Measurements from ENCODE around the gene CORO2B.

Gene CORO2B

DNA sequence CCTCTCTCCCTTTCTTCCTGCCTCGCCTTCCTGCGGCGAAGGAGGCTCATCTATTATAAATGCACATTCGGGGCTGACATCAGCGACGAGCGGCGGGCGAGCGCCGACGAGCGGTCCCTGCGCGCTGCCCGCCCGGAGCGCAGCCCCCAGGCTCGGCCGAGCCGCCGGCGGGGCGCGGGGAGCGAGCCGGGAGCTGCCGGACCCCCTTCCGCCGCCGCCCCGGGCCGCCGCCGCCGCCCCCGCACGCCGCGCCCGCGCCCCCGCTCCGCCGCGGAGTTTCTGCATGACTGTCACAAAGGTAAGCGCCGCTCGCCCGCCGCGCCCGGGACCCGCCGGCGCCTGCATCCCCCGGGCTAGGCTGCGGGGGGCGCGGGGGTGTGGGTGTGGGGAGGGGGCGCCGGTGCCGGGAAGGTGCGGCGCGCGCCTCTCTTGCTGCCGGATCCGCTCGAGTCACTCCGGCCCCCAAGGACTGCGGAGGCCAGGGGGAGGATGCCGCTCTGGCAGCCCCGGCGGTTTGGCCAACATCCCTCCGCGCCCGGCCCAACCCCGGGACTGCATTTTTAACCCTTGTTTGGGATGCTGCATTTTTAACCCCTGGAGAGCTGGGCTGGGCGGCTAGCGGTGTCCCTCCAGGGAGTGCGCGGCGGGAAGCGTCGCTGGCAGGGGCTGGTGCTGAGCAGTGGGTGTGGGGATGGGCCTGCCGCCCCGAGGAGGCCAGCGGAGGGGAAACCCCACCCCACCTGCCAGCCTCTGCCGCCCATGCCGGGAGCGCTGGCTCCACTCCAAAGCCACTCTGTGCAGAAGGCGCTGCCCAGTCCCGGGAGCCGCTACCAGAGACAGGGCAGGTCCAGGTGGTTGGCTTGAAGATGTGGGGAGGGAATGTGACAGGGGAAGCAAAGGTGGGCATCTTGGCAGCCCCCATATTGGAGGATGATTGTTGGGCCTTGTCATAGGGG, at the start of gene CORO2B:
TSS of gene CORO2B (plus strand) at position 14 of the 956 bp plus-strand sequence. CDS start at position 284, 270 bp downstream.
- DNase-seq (ENCODE audit: low read depth) = no peak

DNA sequence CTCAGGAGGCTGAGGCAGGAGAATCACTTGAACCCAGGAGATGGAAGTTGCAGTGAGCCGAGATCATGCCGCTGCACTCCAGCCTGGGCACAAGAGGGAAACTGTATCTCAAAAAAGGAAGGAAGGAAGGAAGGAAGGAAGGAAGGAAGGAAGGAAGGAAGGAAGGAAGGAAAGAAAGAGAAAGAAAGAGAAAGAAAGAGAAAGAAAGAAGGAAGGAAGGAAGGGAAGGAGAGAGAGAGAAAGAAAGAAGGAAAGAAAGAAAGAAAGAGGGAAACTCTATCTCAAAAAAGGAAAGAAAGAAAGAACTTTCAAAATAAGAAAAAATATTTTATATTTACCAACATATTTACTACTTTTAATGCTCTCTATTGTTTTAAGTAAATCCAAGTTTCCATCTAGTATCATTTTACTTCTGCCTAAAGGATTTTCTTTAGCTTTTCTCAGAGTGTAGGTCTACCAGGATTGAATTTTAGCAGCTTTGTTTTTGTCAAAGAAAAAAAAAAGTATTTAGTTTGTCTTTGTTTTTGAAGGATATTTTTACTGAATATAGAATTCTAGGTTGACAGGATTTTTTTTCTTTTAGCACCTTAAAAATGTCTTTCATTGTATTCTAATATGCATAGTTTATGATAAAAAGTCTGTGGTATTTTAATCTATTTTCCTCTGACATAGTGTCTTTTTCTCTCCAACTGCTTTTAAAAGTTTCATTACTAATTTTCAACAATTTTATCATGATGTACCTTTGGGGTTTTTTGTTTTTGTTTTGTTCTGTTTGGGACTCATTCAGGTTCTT, 47.2 kb upstream of the CORO2B start:
- DNase-seq (ENCODE audit: low read depth) = no peak

- DNase-seq (ENCODE audit: low read depth) = peak; percentile 95
Measured at GRCh38 chr15:68536331-68537095, 42.3 kb upstream of the CORO2B start.

DNA sequence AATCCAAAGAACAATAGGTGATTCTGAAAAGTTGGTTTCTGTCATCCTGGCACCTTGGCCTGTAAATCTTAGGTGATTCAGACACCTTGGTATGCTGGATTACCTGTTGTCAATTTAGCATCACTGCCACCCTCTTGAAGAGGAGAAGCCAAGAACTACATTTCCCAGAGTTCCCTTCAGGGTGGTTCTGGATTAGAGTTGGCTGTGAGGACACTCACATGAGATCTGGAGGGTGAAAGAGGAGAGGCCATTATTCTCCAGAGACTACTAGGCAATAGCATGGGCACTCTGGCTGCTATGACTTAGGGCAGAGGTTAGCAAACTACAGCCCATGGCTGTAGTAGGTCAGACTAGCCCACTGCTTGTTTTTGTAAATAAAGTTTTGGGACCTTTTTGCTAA, 41.7 kb upstream of the CORO2B start:
- DNase-seq (ENCODE audit: low read depth) = no peak

DNA sequence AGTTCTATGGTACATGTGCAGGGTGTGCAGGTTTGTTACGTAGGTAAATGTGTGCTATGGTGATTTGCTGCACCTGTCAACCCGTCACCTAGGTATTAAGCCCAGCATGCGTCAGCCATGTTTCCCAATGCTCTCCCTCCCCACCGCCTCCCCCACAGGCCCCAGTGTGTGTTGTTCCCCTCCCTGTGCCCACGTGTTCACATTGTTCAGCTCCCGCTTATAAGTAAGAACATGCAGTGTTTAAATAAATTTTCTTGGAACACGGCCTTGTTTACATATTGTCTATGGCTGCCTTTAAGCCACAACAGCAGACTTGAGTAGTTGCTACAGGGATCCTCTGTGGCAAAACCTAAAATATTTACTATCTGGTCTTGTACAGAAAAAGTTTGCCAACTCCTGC, 41.3 kb upstream of the CORO2B start:
- DNase-seq (ENCODE audit: low read depth) = peak; percentile 50

DNA sequence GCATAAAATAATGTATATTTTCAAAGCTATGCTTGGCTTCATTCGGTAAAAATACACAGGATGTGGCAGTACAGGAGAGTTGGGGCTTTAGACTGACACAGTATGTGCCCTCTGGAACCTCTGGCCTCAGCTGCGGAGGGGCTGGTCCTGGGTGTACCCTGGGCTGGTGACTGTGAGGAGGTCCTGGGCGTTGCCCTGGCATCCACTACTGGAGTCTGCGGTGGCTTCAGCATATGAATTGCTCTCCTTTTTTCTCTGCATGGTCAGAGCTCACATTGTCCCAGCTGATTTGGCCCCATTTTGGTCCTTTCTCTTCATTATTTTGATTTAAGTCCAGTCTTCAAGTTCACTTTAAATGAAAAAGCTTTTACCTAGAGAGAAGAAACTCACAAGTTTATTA, 40.5 kb upstream of the CORO2B start:
- no peak for DNase-seq (ENCODE audit: low read depth)

DNA sequence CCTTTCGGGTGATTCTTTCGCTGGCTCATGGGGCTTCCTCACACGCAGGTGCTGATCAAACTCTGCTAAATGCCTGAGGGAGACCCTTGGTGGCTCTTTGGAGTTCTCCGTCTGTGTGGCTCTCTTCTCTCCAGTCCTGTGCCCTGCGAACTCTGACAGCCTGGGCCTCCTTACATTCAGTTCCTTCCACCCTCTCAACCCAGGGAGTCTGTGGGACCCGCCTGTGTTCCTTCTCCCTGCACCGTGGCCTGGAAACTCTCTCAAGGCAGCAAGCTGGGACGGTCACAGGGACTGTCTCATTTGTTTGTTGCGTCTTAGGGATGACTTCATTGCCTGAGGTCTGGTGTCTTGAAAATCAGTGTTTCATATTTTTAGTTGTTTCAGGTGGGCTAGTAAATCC, 37.0 kb upstream of the CORO2B start:
- no peak for DNase-seq (ENCODE audit: low read depth)

DNA sequence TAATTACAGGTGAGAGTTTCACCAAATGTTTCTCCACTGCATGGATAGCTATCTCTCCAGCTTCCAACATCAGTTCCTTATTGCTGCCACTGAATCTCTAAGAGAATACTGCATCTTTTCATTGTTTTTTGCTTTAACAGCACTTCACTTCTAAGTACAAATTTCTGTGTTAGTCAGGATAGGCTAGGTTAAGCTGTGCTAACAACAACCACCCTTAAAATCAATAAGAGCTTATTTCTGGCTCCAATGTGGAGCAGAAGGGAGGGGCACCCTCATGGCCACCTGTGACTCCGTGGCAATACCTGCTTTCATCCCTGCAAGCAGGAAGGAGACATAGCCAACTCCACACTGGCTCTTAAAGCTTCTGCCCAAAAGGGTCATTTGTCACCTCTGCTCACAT, 36.4 kb upstream of the CORO2B start:
- no peak for DNase-seq (ENCODE audit: low read depth)

GRCh38 chr15:68542771-68543164, 36.0 kb upstream of the CORO2B start:
- DNase-seq (ENCODE audit: low read depth) = no peak

GRCh38 chr15:68543165-68544008, 35.4 kb upstream of the CORO2B start:
- peak; percentile 95 for DNase-seq (ENCODE audit: low read depth)

GRCh38 chr15:68546318-68546717, 32.5 kb upstream of the CORO2B start:
- DNase-seq (ENCODE audit: low read depth) = no peak

DNA sequence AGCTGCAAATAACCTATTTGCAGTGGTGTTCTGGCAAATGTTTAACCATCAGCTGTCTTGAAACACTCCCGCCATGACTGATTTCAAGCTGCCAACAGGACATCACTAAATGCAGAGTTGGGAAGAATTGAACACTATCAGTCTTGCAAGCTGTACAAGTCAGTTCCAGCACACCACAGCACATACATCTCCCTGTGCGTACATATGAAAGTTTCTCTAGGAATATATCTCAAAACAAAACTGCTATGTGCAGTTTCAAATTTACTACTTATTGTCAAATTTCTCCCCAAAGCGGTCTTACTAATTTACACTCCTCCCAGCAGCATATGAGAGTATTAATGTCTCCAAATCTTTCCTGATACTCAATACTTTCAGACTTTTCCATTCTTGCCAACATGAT, 30.4 kb upstream of the CORO2B start:
- DNase-seq (ENCODE audit: low read depth) = no peak

- no peak for DNase-seq (ENCODE audit: low read depth)
Measured at GRCh38 chr15:68550004-68550403, 28.8 kb upstream of the CORO2B start.

- peak; percentile 38 for DNase-seq (ENCODE audit: low read depth)
Measured at GRCh38 chr15:68550498-68551295, 28.1 kb upstream of the CORO2B start.

DNA sequence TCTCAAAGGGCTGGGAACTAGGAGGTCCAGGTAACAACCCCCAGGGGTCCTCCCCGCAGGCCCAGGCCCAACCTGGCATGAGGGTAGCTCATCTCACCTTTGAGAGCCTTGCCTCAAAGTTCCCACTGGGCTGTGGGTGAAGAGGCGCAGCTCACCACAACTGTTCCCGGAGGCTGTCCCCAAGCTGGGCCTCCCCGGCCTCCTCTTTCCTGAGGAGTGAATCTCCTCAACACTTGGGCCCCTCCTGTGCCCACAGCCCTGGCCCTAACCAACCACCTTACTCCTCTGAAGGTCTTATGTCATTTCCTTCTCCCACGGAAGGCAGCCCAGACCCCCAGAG, 27.5 kb upstream of the CORO2B start:
- no peak for DNase-seq (ENCODE audit: low read depth)

GRCh38 chr15:68552344-68552743, 26.4 kb upstream of the CORO2B start:
- DNase-seq (ENCODE audit: low read depth) = no peak

DNA sequence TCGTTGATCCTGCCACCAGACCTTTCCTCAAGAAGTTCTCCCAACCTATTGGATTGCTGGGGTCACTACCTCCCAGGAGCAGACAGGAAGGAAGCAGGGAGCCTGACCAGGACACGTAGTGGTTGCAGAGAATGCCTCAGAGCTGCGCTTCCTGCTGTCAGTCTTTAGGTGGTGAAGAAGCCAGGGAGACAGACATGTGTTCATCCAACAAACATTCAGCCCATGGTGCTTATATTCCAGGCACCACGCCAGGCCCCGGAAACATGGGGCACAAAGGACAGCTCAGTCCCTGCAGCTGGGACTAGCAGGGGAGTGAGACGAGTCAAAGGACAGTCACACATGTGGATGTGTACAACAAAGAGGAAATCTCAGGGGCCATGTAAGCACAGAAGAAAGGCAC, 26.0 kb upstream of the CORO2B start:
- no peak for DNase-seq (ENCODE audit: low read depth)

DNA sequence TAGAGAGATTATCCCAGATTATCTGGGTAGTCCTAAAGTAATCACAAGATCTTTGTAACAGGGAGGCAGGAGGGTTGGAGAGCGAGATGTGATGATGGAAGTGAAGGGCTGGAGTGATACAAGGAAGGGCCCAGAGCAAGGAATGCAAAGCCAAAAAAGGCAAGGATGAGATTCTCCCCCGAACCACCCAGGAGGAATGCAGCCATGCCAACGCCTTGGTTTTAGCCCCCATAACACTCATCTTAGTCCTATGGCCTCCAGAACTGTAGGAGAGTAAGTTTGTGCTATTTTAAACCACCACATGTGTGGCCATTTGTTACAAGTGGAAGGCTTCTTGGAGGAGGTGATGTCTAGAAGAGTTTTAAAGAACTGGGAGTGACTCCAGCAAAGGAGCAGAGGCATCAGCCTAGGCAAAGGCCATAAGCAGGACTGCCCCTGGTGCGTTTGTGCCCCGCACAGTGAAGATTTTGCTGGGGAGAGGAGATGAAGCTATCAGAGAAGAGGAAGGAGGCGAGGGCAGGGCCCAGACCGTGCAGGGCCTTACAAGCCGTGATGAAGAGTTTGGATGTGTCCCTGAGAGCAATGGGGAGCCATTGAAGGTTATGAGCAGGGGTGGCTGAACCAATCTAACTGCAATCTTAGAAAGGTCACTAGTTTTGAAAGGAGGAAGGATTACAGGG, 25.3 kb upstream of the CORO2B start:
- DNase-seq (ENCODE audit: low read depth) = no peak

GRCh38 chr15:68553994-68554720, 24.6 kb upstream of the CORO2B start:
- DNase-seq (ENCODE audit: low read depth) = peak; percentile 44

All from amniotic epithelial cell (primary cell).